ENCODE data around the gene ZNF573.
"Not testable (repeated sequence)": the region's sequence is repeated elsewhere in the genome, so short reads cannot be mapped to it uniquely, and the experiment has no call there.

ZNF573 gene

DNA sequence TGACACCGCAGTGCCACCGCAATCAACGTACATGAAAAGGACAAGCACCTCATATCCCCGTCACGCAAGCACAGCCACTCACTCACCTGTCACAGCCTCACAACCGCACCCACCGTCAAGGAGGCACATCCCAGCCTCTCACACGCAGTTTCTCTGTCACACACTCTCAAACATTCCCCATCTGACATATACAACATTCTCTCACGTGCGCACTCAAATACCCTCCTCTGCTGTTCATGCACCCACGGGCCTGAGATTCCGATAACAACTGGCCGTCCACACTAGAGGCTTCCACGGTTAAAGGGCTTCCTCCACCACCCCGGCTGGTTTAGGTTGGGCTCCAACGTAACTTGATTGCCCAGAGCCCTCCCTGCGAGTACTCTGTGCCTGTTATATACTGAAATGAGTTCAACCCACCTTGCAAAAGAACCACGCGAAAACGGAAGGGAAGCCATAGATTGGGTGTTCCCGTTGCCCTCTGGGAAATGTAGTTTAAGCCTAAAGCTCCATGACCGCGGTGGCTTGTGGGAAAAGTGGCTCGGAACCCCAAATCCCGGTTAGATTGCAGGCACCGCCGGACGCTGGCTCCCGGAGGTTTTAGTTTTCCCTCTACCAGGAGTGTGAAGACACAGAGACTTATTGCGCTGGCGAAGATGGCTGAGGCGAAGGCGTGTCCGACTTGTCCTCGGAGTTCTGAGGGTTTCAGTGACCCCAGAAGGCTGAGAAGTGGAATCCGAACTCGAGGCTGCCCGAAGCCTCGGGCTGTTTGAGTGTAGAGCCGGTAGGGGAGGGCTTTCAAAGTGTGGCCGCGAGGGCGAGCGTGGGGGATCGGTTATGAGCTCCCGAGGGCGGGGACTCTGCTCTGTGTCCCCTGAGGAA, at the start of gene ZNF573:
Gene ZNF573, minus strand, starts transcription at position 460 of the 879 bp plus-strand sequence. CDS start 5,857 bp downstream, outside the sequence.
- peak within 1 kb of the TSS; percentile 98 to 99 for H3K4me3 ChIP-seq (ENCODE audit: low read depth in 1 of 2, low read length in 2 of 2)
- H3K27me3 ChIP-seq (ENCODE audit: low read depth, low read length), result no peaks in the 10 kb centered on the region
- no peaks in the 10 kb centered on the region for H3K36me3 ChIP-seq (ENCODE audit: control insufficient read depth in 1 of 2, insufficient read depth in 2 of 2, low read length in 2 of 2)
- peaks cover 0 to 8% of the 10 kb centered on the region in 2 donors for H3K4me1 ChIP-seq (ENCODE audit: control insufficient read depth in 1 of 2, insufficient read depth in 2 of 2, low read length in 2 of 2)
- H3K9me3 ChIP-seq (ENCODE audit: control insufficient read depth in 1 of 2, low read length in 2 of 2), result peaks cover 0 to 5% of the 10 kb centered on the region in 2 donors
- H3K27ac ChIP-seq (ENCODE audit: low read length), result peak within 1 kb of the TSS; percentile 90

DNA sequence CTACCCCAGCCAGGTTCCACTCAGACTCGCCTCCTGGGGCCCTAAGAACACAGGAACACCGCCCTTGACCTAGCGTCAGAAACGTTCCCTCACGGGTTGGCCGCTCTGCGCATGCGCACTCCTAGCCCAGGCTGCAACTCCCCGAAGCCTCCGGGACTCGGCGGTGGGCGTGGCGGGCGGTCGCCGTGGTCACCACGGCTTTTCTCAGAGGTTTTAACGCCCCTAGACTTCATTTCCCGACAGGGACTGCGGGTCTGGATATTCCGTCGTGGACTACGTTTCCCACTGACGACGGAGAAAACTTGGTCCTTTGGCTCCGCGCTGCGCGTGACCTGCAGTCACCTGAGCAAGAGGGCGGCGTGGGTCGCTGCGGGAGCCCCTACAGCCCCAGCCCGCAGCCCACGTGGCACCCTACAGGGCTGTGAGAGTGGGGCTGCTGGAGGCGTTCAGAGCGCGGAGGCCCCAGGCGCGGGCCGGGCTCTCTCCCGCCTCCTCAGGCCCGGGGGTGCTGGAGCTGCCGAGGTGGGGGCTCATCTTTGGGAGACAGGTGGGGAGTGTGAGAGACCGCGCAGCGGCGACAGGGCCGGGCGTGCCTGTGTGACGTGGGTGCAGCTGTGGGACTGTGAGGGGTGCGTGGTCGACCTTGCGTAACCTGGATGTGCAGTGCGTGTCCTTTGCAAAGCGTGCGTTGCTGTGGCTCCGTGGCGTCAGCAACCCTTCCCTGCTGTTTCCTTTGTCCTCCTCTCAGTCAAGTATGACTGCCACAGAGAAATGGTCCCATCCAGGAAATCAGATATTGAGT, 38.0 kb upstream of the ZNF573 start:
- no peak overlapping the region for H3K27ac ChIP-seq (ENCODE audit: low read length)
- peak overlapping the region; percentile 51 to 83 for H3K4me3 ChIP-seq (ENCODE audit: low read depth in 1 of 2, low read length in 2 of 2)
- H3K36me3 ChIP-seq (ENCODE audit: control insufficient read depth in 1 of 2, insufficient read depth in 2 of 2, low read length in 2 of 2), result peaks cover 0 to 30% of the 10 kb centered on the region in 2 donors
- peaks cover 0 to 4% of the 10 kb centered on the region in 2 donors for H3K4me1 ChIP-seq (ENCODE audit: control insufficient read depth in 1 of 2, insufficient read depth in 2 of 2, low read length in 2 of 2)
- peaks cover under 1 to 15% of the 10 kb centered on the region in 2 donors for H3K9me3 ChIP-seq (ENCODE audit: control insufficient read depth in 1 of 2, low read length in 2 of 2)
- H3K27me3 ChIP-seq (ENCODE audit: low read depth, low read length), result no peaks in the 10 kb centered on the region

DNA sequence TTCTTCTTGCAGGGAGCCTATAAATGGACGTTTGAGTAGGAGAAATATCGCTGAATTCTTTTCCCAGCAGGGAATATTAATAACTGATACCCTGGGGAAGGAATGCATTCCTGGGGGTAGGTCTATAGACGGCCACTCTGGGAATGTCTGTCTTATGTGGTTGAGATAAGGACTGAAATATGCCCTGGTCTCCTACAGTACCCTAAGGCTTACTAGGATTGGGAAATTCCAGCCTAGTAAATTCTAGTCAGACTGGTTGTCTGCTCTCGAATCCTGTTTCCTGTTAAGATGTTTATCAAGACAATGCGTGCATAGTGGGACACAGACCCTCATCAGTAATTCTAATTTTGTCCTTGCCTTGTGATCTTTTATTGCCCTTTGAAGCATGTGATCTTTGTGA, 36.2 kb upstream of the ZNF573 start:
- Histone ChIP-seq H3K36me3 (ENCODE audit: control insufficient read depth in 1 of 2, insufficient read depth in 2 of 2, low read length in 2 of 2) (peaks cover 0 to 16% of the 10 kb centered on the region in 2 donors), H3K9me3 (ENCODE audit: control insufficient read depth in 1 of 2, low read length in 2 of 2) (peaks cover 0 to 19% of the 10 kb centered on the region in 2 donors)
- H3K27ac ChIP-seq (ENCODE audit: low read length); H3K27me3 ChIP-seq (ENCODE audit: low read depth, low read length); H3K4me3 ChIP-seq (ENCODE audit: low read depth in 1 of 2, low read length in 2 of 2); H3K4me1 ChIP-seq (ENCODE audit: control insufficient read depth in 1 of 2, insufficient read depth in 2 of 2, low read length in 2 of 2): not testable (repeated sequence)

DNA sequence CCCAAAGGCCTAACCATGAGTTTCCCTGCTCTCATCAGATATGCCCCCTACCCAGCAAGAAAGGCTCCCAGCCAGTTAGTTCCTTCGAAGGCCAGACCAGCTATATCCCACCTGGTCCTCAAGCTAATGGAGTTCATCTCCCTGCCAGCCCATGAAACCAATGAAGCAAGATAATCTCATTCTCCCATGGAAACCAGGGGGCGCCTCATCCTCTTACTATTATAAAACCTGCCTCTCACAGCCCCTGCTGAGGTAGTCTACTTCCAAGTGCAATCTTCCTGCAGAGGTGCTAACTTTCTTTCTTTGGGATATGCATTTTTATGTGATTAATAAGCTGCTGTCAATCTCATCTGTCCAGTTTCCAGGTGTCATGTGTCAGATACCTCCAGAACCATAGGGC, 34.0 kb upstream of the ZNF573 start:
- peaks cover 0 to 32% of the 10 kb centered on the region in 2 donors for H3K9me3 ChIP-seq (ENCODE audit: control insufficient read depth in 1 of 2, low read length in 2 of 2)
- no peak overlapping the region for H3K4me3 ChIP-seq (ENCODE audit: low read depth in 1 of 2, low read length in 2 of 2)
- H3K27me3 ChIP-seq (ENCODE audit: low read depth, low read length), result no peaks in the 10 kb centered on the region
- peaks cover 0 to 4% of the 10 kb centered on the region in 2 donors for H3K4me1 ChIP-seq (ENCODE audit: control insufficient read depth in 1 of 2, insufficient read depth in 2 of 2, low read length in 2 of 2)
- H3K27ac ChIP-seq (ENCODE audit: low read length), result no peak overlapping the region
- peaks cover 0 to 5% of the 10 kb centered on the region in 2 donors for H3K36me3 ChIP-seq (ENCODE audit: control insufficient read depth in 1 of 2, insufficient read depth in 2 of 2, low read length in 2 of 2)

DNA sequence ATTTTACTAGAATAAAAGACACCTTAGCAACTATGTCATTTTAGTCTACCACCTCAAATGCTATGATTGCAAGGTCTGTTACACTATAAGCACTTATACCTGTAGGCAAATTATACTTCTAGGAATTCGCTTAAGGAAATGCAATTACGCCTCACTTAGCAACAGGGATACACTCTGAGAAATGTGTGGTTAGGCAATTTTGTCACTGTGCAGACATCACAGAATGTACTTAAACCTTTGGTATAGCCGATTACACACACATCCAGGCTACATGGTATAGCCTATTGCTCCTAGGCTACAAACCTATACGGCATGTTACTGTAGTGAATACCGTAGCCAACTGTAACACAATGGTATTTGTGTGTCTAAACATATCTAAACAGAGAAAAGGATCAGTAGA, 30.0 kb upstream of the ZNF573 start:
- peak overlapping the region in 1 of 2 donors; percentile 23 for H3K4me3 ChIP-seq (ENCODE audit: low read depth in 1 of 2, low read length in 2 of 2)
- H3K27ac ChIP-seq (ENCODE audit: low read length), result no peak overlapping the region
- H3K27me3 ChIP-seq (ENCODE audit: low read depth, low read length), result no peaks in the 10 kb centered on the region
- peaks cover 0 to 14% of the 10 kb centered on the region in 2 donors for H3K36me3 ChIP-seq (ENCODE audit: control insufficient read depth in 1 of 2, insufficient read depth in 2 of 2, low read length in 2 of 2)
- H3K4me1 ChIP-seq (ENCODE audit: control insufficient read depth in 1 of 2, insufficient read depth in 2 of 2, low read length in 2 of 2), result no peaks in the 10 kb centered on the region
- H3K9me3 ChIP-seq (ENCODE audit: control insufficient read depth in 1 of 2, low read length in 2 of 2), result peaks cover 10 to 50% of the 10 kb centered on the region in 2 donors

DNA sequence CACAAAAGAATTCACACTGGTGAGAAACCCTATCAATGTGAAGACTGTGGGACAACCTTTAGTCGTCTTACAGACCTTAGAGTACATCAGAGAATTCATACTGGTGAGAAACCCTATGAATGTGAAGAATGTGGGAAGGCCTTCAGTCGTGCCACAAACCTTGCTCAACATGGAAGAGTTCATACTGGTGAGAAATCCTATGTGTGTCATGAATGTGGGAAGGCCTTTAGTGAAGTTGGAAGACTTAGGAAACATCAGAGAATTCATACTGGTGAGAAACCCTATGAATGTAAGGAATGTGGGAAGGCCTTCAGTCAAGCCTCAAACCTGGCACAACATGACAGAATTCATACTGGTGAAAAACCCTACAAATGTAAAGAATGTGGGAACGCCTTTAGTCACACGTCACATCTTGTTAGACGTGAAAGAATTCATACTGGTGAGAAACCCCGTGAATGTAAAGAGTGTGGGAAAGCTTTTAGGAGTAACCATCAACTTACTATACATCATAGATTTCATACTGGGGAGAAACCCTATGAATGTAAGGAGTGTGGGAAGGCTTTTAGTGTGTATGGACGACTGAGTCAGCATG, 24.0 kb upstream of the ZNF573 start:
- Histone ChIP-seq H3K4me1 (ENCODE audit: control insufficient read depth in 1 of 2, insufficient read depth in 2 of 2, low read length in 2 of 2) (no peaks in the 10 kb centered on the region), H3K27me3 (ENCODE audit: low read depth, low read length) (no peaks in the 10 kb centered on the region), H3K4me3 (ENCODE audit: low read depth in 1 of 2, low read length in 2 of 2) (peak overlapping the region in 1 of 2 donors; percentile 56), H3K9me3 (ENCODE audit: control insufficient read depth in 1 of 2, low read length in 2 of 2) (peaks cover 32 to 73% of the 10 kb centered on the region in 2 donors), H3K36me3 (ENCODE audit: control insufficient read depth in 1 of 2, insufficient read depth in 2 of 2, low read length in 2 of 2) (peaks cover 0 to 12% of the 10 kb centered on the region in 2 donors), H3K27ac (ENCODE audit: low read length) (no peak overlapping the region)

DNA sequence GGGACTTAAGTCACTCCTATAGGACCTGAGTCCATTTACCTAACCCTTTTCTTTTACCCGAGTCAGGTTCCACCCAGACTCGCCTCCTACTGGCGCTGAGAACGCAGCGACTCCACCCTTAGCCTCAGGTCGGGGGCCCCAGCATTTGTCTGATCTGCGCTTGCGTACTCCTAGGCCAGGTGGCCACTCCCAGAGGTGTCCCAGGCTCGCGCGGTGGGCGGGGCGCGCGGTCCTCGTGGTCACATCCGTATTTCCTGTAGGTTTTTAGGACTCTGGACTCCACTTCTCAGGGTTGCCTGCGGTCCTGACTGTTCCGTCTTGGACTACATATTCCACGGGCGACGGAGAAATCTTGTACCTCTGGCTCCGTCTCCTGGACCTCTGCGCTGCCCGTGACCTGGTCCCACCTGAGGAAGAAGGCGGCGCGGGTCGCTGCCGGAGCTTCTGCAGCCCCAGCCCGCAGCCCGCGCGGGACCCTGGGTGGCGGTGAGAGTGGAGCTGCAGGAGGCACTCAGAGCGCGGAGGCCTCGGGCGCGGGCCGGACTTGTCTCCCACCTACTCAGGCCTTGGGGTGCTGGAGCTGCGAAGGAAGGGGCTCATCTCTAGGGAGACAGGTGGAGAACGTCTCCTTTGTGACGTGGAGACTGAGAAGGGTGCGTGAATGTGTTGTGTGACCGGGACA, 11.0 kb upstream of the ZNF573 start:
- H3K9me3 ChIP-seq (ENCODE audit: control insufficient read depth in 1 of 2, low read length in 2 of 2), result peaks cover 0 to 65% of the 10 kb centered on the region in 2 donors
- H3K36me3 ChIP-seq (ENCODE audit: control insufficient read depth in 1 of 2, insufficient read depth in 2 of 2, low read length in 2 of 2), result no peaks in the 10 kb centered on the region
- H3K27ac ChIP-seq (ENCODE audit: low read length), result no peak overlapping the region
- H3K4me3 ChIP-seq (ENCODE audit: low read depth in 1 of 2, low read length in 2 of 2), result peak overlapping the region in 1 of 2 donors; percentile 43
- H3K4me1 ChIP-seq (ENCODE audit: control insufficient read depth in 1 of 2, insufficient read depth in 2 of 2, low read length in 2 of 2), result no peaks in the 10 kb centered on the region
- no peaks in the 10 kb centered on the region for H3K27me3 ChIP-seq (ENCODE audit: low read depth, low read length)

DNA sequence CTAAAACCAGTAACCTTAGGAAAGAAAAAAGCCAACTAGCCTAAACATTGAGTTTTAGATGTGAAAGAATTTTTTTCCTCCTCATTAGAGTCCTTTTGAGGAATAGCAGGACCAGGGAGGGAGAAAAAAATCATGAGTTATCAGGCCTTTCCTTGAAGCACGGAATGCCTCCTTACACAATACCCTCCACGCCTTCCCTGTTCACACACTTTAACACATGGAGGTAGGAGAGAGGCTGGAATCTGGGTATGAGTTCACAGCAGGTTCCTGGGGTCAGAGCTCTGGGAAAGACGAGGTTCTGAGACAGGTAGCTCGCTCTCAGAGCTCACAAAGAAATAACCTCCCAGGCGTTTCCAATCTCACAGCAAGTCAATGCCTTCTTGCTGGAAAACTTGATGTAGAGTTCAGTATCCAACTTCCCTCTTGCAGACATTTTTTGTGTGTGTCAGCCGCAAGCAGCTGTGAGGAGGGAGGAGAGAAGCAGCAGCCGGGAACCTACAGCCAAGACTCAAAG, 716 bp downstream of the ZNF573 start:
- Histone ChIP-seq H3K27ac (ENCODE audit: low read length) (peak overlapping the region; percentile 90), H3K9me3 (ENCODE audit: control insufficient read depth in 1 of 2, low read length in 2 of 2) (peaks cover 0 to 2% of the 10 kb centered on the region in 2 donors), H3K4me1 (ENCODE audit: control insufficient read depth in 1 of 2, insufficient read depth in 2 of 2, low read length in 2 of 2) (peaks cover 0 to 8% of the 10 kb centered on the region in 2 donors), H3K27me3 (ENCODE audit: low read depth, low read length) (no peaks in the 10 kb centered on the region), H3K36me3 (ENCODE audit: control insufficient read depth in 1 of 2, insufficient read depth in 2 of 2, low read length in 2 of 2) (peaks cover 0 to 3% of the 10 kb centered on the region in 2 donors), H3K4me3 (ENCODE audit: low read depth in 1 of 2, low read length in 2 of 2) (peak overlapping the region; percentile 98 to 99)

DNA sequence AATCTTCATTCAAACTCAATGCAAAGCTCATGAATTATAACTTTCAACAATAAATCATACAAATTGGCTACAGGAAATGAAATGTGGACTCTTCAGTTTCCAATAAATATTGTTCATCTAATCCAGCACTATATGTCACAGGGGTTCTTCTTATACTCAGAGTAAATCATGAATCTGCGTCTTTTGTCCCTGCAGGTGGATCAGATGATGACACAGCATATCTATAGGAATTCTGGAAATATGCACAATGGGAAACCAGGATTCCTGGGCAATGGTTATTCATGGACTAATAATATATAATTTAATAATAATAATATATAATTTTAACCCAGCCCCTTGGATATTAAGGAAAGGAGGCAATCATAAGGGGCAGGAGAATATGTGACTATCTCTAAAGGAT, 8.4 kb downstream of the ZNF573 start:
- Histone ChIP-seq H3K4me3 (ENCODE audit: low read depth in 1 of 2, low read length in 2 of 2) (no peak overlapping the region), H3K4me1 (ENCODE audit: control insufficient read depth in 1 of 2, insufficient read depth in 2 of 2, low read length in 2 of 2) (no peaks in the 10 kb centered on the region), H3K9me3 (ENCODE audit: control insufficient read depth in 1 of 2, low read length in 2 of 2) (no peaks in the 10 kb centered on the region), H3K27ac (ENCODE audit: low read length) (no peak overlapping the region), H3K27me3 (ENCODE audit: low read depth, low read length) (no peaks in the 10 kb centered on the region), H3K36me3 (ENCODE audit: control insufficient read depth in 1 of 2, insufficient read depth in 2 of 2, low read length in 2 of 2) (peaks cover 25 to 65% of the 10 kb centered on the region in 2 donors)

DNA sequence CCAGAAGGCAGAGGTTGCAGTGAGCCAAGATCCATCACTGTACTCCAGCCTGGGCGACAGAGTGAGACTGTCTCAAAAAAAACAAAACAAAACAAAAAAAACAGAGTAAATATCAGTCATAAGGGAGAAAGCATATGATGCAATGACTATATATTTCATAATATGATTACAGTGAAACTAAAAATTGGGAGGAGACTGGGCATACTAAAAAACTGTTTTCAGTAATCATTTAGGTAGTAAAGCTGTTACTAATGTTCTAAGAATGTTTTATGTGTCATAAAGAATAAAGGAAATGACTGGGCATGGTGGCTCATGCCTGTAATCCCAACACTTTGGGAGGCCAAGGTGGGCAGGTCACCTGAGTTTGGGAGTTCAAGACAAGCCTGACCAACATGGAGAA, 15.9 kb downstream of the ZNF573 start:
- no peaks in the 10 kb centered on the region for H3K9me3 ChIP-seq (ENCODE audit: control insufficient read depth in 1 of 2, low read length in 2 of 2)
- no peak overlapping the region for H3K27ac ChIP-seq (ENCODE audit: low read length)
- no peak overlapping the region for H3K4me3 ChIP-seq (ENCODE audit: low read depth in 1 of 2, low read length in 2 of 2)
- no peaks in the 10 kb centered on the region for H3K4me1 ChIP-seq (ENCODE audit: control insufficient read depth in 1 of 2, insufficient read depth in 2 of 2, low read length in 2 of 2)
- H3K27me3 ChIP-seq (ENCODE audit: low read depth, low read length), result no peaks in the 10 kb centered on the region
- peaks cover 10 to 65% of the 10 kb centered on the region in 2 donors for H3K36me3 ChIP-seq (ENCODE audit: control insufficient read depth in 1 of 2, insufficient read depth in 2 of 2, low read length in 2 of 2)
